Thymus (tissue), 11 donors: ENCODE measurements around the gene SUMO2. TPM values are rescaled to one million over a fixed set of nuclear protein-coding genes. Genes with fewer than 3 reads are reported as not detected.

Experiments
- DNase-seq, 9 donors: peaks; one replicate each; pipeline ENCODE4 v3.0.0-alpha.2; 2013; ENCODE audit warnings: low spot score in 9 of 9, low read depth in 6 of 9, missing footprints in 1 of 9
- H3K27ac ChIP-seq, 2 donors: one replicate each; pipeline ENCODE4 v1.5.1; 2013; ENCODE audit warnings: control low read depth in 1 of 2, low read depth in 1 of 2, low read length in 1 of 2, mild to moderate bottlenecking in 1 of 2, moderate library complexity in 1 of 2
- H3K27me3 ChIP-seq, 2 donors: one replicate each; pipeline ENCODE4 v1.5.1; 2013; ENCODE audit warnings: low read length in 1 of 2; ENCODE audit not compliant: control insufficient read depth in 2 of 2, insufficient read depth in 1 of 2
- H3K36me3 ChIP-seq, 2 donors: one replicate each; pipeline ENCODE4 v1.5.1; 2013; ENCODE audit warnings: low read length in 1 of 2, mild to moderate bottlenecking in 1 of 2, moderate library complexity in 1 of 2; ENCODE audit not compliant: control insufficient read depth in 2 of 2, insufficient read depth in 2 of 2
- H3K4me1 ChIP-seq, 2 donors: one replicate each; pipeline ENCODE4 v1.5.1; 2013; ENCODE audit warnings: low read length in 2 of 2; ENCODE audit not compliant: control insufficient read depth in 2 of 2, insufficient read depth in 2 of 2
- H3K4me3 ChIP-seq, 2 donors: one replicate each; pipeline ENCODE4 v1.5.1; 2013; ENCODE audit warnings: low read length in 2 of 2, control low read depth in 1 of 2, mild to moderate bottlenecking in 1 of 2
- H3K9me3 ChIP-seq, 2 donors: one replicate each; pipeline ENCODE4 v1.5.1; 2013; ENCODE audit warnings: low read length in 1 of 2, mild to moderate bottlenecking in 1 of 2; ENCODE audit not compliant: control insufficient read depth in 2 of 2, insufficient read depth in 1 of 2
- WGBS: extraction: QIAGEN DNeasy Blood & Tissue Kit; methylation state at CpG from one replicate; pipeline ENCODE4 v1.1.7; 2013; 5-methylcytosine and 5-hydroxymethylcytosine counted together
- polyA plus RNA-seq: library from polyadenylated mRNA; stranded (reverse); fragments of 200-250 nt; gene quantifications from one replicate; pipeline ENCODE4 v1.2.3, GENCODE V29; 2013
- total RNA-seq: library from RNA; stranded (reverse); fragments of 120-200 nt; gene quantifications from one replicate; pipeline ENCODE4 v1.2.4, GENCODE V29; 2013
- donor health status: healthy.

SUMO2 gene
- total and polyA plus RNA-seq, 2 donors, result 135 to 342 TPM

DNA sequence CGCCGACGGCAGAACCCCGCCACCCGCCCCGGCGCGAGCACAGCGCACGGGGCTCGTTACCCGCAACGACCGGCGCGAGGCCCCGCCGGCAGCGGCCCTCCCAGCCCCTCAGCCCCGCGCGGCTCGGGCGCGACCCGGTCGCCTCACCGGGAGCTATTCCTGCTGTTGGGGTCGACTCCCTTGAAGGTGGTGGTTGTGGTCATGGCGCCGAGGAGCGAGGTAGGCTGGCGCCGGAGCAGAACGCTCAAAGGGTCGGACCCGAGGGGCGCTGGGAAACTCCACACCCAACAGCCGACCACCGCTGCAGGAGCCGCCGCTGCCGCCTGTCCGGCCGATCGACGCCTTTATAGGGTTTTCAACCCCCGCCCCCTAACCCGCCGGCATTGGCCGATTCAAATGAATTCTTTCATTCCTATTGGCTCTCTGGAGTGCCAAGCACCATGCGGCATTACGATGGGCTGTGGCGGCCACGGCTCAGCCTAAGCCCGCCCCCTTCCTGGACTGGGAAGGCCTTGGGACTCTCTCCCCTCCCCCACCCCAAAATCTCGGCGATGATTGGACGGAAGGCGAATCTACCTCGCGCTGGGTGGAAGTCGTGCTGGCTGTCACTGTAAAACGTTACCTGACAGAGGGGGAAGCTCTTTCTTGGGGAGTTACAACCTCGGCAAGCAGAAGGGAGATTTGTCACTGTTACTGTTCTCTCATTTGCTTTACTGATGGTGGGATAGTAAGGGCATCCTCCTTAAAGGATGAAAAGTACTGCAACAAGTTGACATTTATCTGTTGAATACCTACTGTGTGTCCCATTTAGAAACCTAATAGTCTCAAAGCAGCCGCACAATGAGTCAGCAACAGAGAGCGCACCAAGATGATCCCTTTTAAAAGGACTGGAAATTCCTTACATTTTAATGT, 28.3 kb downstream of the SUMO2 start, which contains the start of gene JPT1:
TSS of gene JPT1 (minus strand) at position 318 of the 912 bp plus-strand sequence. CDS start at position 203, 115 bp downstream.
- Histone ChIP-seq H3K36me3 (peaks cover 0 to 12% of the 10 kb centered on the region in 2 donors), H3K27me3 (no peaks in the 10 kb centered on the region), H3K4me3 (peak within 1 kb of the TSS; percentile 96 to 98), H3K4me1 (peaks cover 14 to 20% of the 10 kb centered on the region in 2 donors), H3K27ac (peak within 1 kb of the TSS; percentile 86 to 89), H3K9me3 (no peaks in the 10 kb centered on the region)
- DNase-seq, result peak; percentile 96 to 100 (median 99)
- 3% methylated on average over 67 of the region's 67 CpGs for WGBS

DNA sequence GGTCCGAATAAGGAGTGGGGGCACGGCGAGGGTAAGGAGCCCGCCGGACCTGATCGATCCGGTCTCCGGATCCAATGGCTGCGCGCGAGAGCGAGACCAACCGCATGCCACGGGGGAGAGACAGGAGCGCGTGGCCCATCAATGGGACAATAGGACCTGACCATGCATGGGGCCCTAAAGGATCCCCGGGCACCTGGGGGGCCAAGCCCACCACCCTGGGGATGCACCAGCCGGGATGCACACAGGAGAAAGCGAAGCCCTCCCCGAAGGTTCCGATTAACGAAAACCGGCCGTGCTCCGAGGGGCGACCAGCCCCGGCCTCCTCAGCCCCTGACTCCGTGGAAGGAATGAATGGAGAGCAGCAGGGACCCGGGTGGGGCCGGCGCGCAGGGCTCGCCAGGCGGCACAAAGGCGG, 29.0 kb downstream of the SUMO2 start:
- under 1% methylated on average over 35 of the region's 35 CpGs for WGBS
- H3K9me3 ChIP-seq, result no peaks in the 10 kb centered on the region
- peak in 2 of 9 donors; percentile 6 to 36 for DNase-seq

DNA sequence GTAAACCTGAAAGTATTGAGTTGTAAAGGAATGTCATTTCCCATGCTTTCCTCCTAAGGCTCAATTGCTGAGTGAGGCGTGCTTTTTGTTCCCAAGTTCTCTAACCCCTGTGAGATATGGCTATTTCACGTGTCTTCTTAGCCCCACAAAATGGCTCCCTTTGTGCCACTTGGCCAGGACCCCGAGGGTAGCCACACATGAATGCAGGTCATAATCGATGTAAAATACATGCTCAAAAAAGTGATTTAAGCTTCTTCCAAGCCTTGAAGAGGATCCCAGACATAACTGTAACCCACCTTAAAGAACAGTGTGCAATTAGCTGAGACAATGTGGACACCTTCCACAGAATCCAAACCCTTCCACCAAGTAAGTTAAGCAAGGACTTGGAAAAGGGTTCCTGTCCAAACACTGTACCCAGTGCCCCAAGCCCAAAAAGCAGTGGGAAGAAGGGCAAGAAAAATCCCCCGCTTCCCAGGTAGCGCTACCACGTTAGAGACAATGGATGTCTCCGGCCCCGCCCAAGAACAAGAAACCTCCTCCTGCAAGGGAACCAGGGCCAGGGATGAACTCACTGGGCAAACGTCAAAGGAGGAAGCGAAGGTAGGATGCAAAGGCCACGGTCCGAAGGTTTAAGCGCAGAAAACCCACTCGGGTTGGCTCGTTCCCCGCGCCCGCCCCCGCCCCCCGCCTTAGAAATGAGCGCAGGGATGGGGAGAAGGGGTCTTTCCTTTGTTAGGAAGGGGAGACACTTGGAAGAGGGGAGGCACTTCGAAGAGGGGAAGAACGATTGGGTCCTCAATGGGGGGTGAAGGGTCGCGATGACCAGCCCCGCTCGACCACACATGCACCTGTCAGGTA, 29.6 kb downstream of the SUMO2 start:
- no peaks in the 10 kb centered on the region for H3K9me3 ChIP-seq
- H3K4me1 ChIP-seq, result peaks cover 14 to 20% of the 10 kb centered on the region in 2 donors
- H3K36me3 ChIP-seq, result peaks cover 3 to 12% of the 10 kb centered on the region in 2 donors
- peak overlapping the region in 1 of 2 donors; percentile 51 for H3K27ac ChIP-seq
- H3K4me3 ChIP-seq, result peak overlapping the region; percentile 96 to 98
- 10% methylated on average over 28 of the region's 28 CpGs for WGBS
- peak in 3 of 9 donors; percentile 10 to 35 (median 14) for DNase-seq
- H3K27me3 ChIP-seq, result no peaks in the 10 kb centered on the region

More for the DNA sequence above, 29.0 kb downstream of the SUMO2 start:
- Histone ChIP-seq H3K4me1 (peaks cover 14 to 20% of the 10 kb centered on the region in 2 donors), H3K27me3 (no peaks in the 10 kb centered on the region), H3K4me3 (peak overlapping the region; percentile 96 to 98), H3K36me3 (peaks cover 0 to 11% of the 10 kb centered on the region in 2 donors), H3K27ac (peak overlapping the region; percentile 51 to 89)

DNA sequence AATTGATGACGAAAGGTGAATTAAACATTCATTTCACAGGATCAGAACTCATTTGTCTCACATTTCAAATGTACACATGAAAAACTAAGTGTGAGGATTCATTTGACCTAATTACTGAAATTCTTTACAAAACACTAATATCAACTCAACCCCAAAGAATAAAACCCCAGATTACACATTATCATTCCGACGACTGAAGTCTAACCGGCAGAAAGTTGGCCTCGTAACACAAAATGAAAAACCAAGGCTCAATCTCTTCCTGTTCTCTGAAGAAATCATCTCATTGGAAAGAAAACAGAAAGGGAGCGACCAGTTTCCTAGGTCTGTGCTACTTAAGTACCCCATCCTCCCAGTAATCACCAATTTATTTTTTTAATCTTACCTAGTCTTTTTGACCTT, 30.2 kb downstream of the SUMO2 start:
- no peak overlapping the region for H3K27ac ChIP-seq
- no peaks in the 10 kb centered on the region for H3K27me3 ChIP-seq
- WGBS, result 90% methylated on average over 6 of the region's 6 CpGs
- H3K4me1 ChIP-seq, result peaks cover 14 to 20% of the 10 kb centered on the region in 2 donors
- H3K4me3 ChIP-seq, result peak overlapping the region; percentile 96 to 98
- no peak for DNase-seq
- H3K36me3 ChIP-seq, result peaks cover 10 to 18% of the 10 kb centered on the region in 2 donors
- H3K9me3 ChIP-seq, result no peaks in the 10 kb centered on the region

DNA sequence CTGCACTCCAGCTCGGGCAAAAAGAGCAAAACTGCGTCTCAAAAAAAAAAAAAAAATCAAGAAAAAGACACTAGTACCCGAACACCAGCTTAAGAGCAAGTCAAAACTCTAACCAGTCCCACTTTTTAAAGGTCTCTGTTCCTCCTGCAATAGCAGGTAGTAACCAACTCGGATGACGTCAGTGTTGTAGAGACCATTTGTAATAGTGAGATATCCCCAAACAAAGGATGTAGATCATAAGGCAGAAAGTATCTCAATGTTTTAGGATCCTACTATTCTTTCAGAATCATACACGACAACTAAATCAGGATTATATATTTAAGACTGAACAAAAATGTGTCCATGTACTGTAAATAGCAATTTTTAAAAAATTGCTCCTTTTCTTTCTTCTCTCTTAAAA, 30.8 kb downstream of the SUMO2 start:
- Histone ChIP-seq H3K4me1 (peaks cover 14 to 20% of the 10 kb centered on the region in 2 donors), H3K27me3 (no peaks in the 10 kb centered on the region), H3K9me3 (no peaks in the 10 kb centered on the region), H3K4me3 (no peak overlapping the region), H3K27ac (no peak overlapping the region), H3K36me3 (peaks cover 15 to 19% of the 10 kb centered on the region in 2 donors)
- DNase-seq, result no peak
- 95% methylated on average over 6 of the region's 6 CpGs for WGBS

DNA sequence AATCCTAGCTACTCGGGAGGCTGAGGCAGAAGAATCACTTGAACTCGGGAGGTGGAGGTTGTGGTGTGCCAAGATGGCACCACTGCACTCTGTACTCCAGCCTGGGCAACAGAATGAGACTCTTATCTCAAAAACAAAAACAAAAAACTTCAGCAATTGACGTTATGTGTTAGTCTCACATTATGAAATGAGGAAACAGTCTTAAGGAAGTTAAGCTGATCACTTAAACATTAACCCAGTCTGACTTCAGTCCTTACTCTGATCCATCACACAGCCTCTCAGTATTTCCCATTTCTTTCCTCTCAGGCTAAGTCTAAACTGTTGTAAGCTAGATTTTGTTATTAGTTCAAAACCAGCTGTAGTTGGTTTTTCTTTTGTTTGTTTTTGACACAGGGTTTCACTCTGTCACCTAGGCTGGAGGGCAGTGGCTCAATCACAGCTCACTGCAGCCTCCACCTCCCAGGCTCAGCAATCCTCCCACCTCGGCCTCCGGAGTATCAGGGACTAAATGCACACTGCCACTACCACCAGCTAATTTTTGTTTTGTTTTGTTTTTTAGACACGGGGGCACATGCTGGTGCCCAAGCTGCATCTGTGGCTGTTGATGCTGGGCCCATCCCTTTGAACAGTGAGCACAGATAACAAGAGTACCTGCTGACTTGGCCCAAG, 34.7 kb downstream of the SUMO2 start:
- DNase-seq, result no peak
- WGBS, result 97% methylated on average over 6 of the region's 6 CpGs
- H3K36me3 ChIP-seq, result peaks cover 45 to 56% of the 10 kb centered on the region in 2 donors

DNA sequence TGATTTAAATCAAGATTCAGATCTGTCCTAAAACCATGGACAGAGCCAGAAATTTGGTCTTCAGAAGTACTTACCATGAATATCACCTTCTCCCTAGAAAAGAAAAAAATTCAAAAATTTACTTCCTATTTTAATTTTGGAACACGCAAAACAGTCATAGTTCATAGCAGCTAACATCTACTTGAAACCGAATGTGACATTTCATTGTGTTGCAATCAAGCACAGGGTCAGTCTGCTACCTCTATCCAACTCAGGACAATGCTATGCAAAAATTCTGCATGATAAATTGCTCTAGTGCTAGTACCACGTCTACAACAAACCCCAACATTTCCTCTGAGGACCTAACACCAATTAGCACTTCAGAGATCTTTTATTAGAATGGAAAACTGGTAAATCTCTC, 36.2 kb downstream of the SUMO2 start:
- H3K4me3 ChIP-seq, result no peak overlapping the region
- H3K27me3 ChIP-seq, result no peaks in the 10 kb centered on the region
- WGBS, result 98% methylated on average over 3 of the region's 3 CpGs
- no peaks in the 10 kb centered on the region for H3K4me1 ChIP-seq
- DNase-seq, result no peak
- peaks cover 52 to 67% of the 10 kb centered on the region in 2 donors for H3K36me3 ChIP-seq
- no peaks in the 10 kb centered on the region for H3K9me3 ChIP-seq
- no peak overlapping the region for H3K27ac ChIP-seq

More for the DNA sequence above, 34.7 kb downstream of the SUMO2 start:
- Histone ChIP-seq H3K27me3 (no peaks in the 10 kb centered on the region), H3K4me3 (no peak overlapping the region), H3K9me3 (no peaks in the 10 kb centered on the region), H3K27ac (no peak overlapping the region), H3K4me1 (peaks cover 5 to 6% of the 10 kb centered on the region in 2 donors)

DNA sequence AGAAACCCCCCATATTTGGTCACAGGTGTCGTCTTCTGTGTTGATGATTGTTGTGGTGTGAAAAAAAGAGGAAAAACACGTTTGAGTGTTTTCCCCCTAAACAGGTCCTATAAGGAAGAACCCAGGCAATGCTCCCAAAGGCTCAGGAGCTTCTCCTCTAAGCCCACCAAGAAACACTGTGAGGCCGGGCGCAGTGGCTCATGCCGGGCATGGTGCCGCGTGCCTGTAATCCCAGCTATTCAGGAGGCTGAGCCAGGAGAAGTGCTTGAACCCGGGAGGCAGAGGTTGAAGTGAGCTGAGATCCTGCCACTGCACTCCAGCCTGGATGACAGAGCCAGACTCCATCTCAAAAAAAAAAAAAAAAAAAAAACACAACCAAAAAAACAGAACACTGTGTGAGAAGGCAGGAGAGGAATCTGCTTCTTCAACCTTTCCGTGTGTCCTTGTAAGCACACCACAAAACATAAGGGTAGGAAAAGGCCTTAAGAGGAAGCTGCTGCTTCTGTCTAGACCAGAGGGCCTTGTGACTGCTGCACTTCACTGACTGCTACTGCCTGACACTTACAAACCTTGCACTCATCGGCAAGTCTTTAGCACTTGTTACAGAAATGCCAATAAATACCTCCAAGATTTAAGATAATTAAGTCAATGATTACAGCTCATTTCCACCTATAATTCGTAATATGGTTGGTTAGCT, 37.8 kb downstream of the SUMO2 start:
- Histone ChIP-seq H3K27ac (no peak overlapping the region), H3K27me3 (no peaks in the 10 kb centered on the region), H3K4me3 (no peak overlapping the region), H3K36me3 (peaks cover 60 to 82% of the 10 kb centered on the region in 2 donors), H3K9me3 (no peaks in the 10 kb centered on the region), H3K4me1 (peaks cover 0 to 6% of the 10 kb centered on the region in 2 donors)
- WGBS, result 95% methylated on average over 11 of the region's 11 CpGs
- DNase-seq, result no peak
